Right lobe of liver (tissue), 4 donors: Measurements from ENCODE around the gene ZNF354C.

Source experiments
- POLR2A ChIP-seq: fragments of 450-650 bp; IDR thresholded peaks from one replicate; pipeline ENCODE4 v1.6.1; 2017; ENCODE audit warnings: antibody characterized with exemption, mild to moderate bottlenecking
- TF ChIP-seq, protein P1 (sequence below), 4 donors: fragments of 200-600 bp in 3 of 4; fragments of 450-650 bp in 1 of 4; IDR thresholded peaks; one replicate each; pipeline versions ENCODE4 v1.5.1 to v1.8.0; 2016 to 2022; ENCODE audit warnings: antibody characterized with exemption in 4 of 4, mild to moderate bottlenecking in 2 of 4
- donor health status: DM: no; HTN: no; CAD: no.
- donor health status: DM: no; HTN: no; CAD: no.
- donor health status: DM: no; HTN: yes; CAD: no.

DNA sequence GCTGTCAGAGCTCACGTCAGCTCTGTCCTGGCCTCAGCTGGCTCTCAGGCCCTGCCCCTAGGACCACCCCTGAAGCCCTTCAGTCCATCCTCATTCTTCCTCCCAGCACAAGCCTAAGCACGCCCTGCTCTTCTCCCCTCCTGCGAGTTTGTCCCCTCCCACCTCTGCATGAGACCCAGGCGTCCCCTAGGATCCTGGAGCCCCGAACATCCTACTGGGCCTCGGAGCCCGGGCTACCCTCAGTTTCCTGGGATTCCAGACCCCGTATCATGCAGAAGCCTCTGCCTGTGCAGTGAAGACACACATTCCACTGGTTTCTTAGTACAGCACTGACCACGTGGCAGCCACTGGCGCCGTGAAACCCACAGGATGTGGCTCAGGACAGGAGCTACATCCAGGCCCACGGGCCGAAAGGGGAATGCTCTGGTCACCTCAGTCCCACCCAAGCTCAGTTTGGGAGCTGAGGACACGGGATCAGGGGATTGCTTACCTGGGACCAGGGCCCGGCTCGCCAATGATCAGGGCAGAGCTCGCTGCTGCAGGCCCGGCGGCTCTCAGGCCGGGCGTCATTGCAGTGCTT, 64.2 kb downstream of the ZNF354C start:
- TF ChIP-seq, protein P1, sequence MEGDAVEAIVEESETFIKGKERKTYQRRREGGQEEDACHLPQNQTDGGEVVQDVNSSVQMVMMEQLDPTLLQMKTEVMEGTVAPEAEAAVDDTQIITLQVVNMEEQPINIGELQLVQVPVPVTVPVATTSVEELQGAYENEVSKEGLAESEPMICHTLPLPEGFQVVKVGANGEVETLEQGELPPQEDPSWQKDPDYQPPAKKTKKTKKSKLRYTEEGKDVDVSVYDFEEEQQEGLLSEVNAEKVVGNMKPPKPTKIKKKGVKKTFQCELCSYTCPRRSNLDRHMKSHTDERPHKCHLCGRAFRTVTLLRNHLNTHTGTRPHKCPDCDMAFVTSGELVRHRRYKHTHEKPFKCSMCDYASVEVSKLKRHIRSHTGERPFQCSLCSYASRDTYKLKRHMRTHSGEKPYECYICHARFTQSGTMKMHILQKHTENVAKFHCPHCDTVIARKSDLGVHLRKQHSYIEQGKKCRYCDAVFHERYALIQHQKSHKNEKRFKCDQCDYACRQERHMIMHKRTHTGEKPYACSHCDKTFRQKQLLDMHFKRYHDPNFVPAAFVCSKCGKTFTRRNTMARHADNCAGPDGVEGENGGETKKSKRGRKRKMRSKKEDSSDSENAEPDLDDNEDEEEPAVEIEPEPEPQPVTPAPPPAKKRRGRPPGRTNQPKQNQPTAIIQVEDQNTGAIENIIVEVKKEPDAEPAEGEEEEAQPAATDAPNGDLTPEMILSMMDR (IDR thresholded peaks at IDR 0.05) = no peak
- TF ChIP-seq POLR2A = no peak
